ENCODE data around the gene PALM. TPM values are rescaled to one million over a fixed set of nuclear protein-coding genes. Genes with fewer than 3 reads are reported as not detected.

PALM gene
- total RNA-seq, 1 experiment from 2014 or later: 14.4 TPM

DNA sequence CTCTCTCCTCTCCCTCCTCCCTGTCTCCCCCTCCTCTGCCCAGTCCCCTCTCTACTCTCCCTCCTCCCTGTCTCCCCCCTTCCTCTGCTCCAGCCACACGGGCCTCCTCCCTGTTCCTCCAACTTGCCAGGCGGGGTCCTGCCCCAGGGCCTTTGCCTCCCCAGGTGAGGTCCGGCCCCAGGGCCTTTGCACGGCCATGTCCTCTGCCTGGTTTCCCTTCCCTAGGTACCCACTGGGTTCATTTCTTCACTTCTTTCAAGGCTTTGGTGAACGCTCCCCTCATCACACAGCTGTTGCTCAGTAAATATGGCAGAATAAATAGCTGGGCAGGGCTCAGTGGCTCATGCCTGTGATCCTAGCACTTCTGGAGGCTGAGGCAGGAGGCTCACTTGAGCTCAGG, 63.3 kb downstream of the PALM start:
- in situ Hi-C loops (cut with HindIII; ENCODE audit: low pct_unique_long_range_greater_than_20kb, low sequenced_read_pairs): no loop called here
- POLR2A ChIA-PET: no interaction called here

DNA sequence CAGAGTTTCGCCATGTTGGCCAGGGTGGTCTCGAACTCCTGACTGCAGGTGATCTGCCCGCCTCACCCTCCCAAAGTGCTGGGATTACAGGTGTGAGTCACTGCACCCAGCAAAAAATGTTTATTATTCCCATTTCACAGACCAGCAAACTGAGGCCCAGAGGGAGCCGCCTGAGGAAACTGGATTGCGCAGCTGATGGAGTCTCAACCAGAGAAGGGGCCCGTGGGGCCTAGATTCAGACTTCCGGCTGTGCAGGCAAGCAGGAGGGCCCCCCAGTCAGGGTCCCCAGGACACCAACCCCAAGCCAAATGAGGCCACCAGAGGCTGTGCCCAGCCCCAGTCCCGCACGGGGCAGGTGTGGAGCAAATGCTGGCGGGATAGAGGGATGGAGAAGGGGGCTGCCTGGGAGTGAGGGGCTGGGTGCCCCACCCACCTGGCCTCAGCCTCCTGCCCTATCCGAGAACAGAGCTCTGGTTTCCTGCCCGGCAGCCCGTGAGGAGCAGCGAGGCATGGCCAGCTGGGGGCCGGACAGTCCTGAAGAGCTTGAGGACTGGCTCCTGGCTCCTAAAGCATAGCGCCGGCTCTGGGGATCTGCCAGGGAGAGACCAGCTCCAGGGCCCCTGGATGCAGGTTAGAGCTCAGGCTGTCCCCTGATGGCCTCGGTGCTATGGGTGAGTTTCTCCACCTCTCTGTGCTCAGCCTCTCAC, 64.1 kb downstream of the PALM start:
- no TSS peak for BruUV-seq (replicated peaks)
- Histone ChIP-seq H3K36me3 (ENCODE audit: control insufficient read depth, insufficient read depth, low read length) (no peaks in the 10 kb centered on the region), H3K9me3 (ENCODE audit: control insufficient read depth, insufficient read depth, low read depth, low read length) (no peaks in the 10 kb centered on the region), H3K27me3 (ENCODE audit: control insufficient read depth, insufficient read depth, low read length) (no peaks in the 10 kb centered on the region), H3K27ac (ENCODE audit: low read length) (peak overlapping the region; percentile 66; the same call in 1 of the 2 replicates), H3K4me1 (ENCODE audit: control insufficient read depth, insufficient read depth, low read length) (peaks cover 6% of the 10 kb centered on the region), H3K4me3 (ENCODE audit: low read depth in 2 of 2, low read length in 2 of 2) (no peak overlapping the region)
- intact Hi-C loops (cut with micrococcal nuclease; ENCODE audit: unreplicated experiment) (loop anchor here (10.0 kb wide), 1 partner anchor 142 kb away; the partner anchor contains the start of genes KISS1R and R3HDM4), in situ Hi-C loops (cut with HindIII; ENCODE audit: low pct_unique_long_range_greater_than_20kb, low sequenced_read_pairs) (no loop called here)
- DNase-seq (ENCODE audit: low read depth, low spot score) (no peak), ATAC-seq (peak; percentile 78)
- CTCF ChIA-PET: no interaction called here
- no peak for TF ChIP-seq CTCF (IDR thresholded peaks at IDR 0.05)
- POLR2A ChIA-PET: interaction anchor here (1.2 kb wide), 1 partner anchor 26 kb away, joined by 3 read pairs; no protein-coding TSS in a partner anchor

More for the DNA sequence above, 63.3 kb downstream of the PALM start:
- ATAC-seq (no peak), DNase-seq (ENCODE audit: low read depth, low spot score) (no peak)
- CTCF ChIA-PET: no interaction called here
- no peak for TF ChIP-seq TCF7L2 (IDR thresholded peaks at IDR 0.05; ENCODE audit: low read depth, low read length)
- TF ChIP-seq SIN3A (IDR thresholded peaks at IDR 0.05; ENCODE audit: borderline replicate concordance, insufficient read depth, low read depth, low read length): no peak
- TF ChIP-seq, protein P1, sequence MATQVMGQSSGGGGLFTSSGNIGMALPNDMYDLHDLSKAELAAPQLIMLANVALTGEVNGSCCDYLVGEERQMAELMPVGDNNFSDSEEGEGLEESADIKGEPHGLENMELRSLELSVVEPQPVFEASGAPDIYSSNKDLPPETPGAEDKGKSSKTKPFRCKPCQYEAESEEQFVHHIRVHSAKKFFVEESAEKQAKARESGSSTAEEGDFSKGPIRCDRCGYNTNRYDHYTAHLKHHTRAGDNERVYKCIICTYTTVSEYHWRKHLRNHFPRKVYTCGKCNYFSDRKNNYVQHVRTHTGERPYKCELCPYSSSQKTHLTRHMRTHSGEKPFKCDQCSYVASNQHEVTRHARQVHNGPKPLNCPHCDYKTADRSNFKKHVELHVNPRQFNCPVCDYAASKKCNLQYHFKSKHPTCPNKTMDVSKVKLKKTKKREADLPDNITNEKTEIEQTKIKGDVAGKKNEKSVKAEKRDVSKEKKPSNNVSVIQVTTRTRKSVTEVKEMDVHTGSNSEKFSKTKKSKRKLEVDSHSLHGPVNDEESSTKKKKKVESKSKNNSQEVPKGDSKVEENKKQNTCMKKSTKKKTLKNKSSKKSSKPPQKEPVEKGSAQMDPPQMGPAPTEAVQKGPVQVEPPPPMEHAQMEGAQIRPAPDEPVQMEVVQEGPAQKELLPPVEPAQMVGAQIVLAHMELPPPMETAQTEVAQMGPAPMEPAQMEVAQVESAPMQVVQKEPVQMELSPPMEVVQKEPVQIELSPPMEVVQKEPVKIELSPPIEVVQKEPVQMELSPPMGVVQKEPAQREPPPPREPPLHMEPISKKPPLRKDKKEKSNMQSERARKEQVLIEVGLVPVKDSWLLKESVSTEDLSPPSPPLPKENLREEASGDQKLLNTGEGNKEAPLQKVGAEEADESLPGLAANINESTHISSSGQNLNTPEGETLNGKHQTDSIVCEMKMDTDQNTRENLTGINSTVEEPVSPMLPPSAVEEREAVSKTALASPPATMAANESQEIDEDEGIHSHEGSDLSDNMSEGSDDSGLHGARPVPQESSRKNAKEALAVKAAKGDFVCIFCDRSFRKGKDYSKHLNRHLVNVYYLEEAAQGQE (IDR thresholded peaks at IDR 0.05; ENCODE audit: insufficient read depth in 1 of 2, low read depth in 2 of 2, low read length in 1 of 2): no peak
- TF ChIP-seq POLR2AphosphoS5 (IDR thresholded peaks at IDR 0.05; ENCODE audit: low read depth, low read length): no peak
- TF ChIP-seq CTCF (IDR thresholded peaks at IDR 0.05): no peak
- intact Hi-C loops (cut with micrococcal nuclease; ENCODE audit: unreplicated experiment): loop anchor here (10.0 kb wide), 1 partner anchor 143 kb away; the partner anchor contains the start of genes KISS1R and R3HDM4
- Histone ChIP-seq H3K4me1 (ENCODE audit: control insufficient read depth, insufficient read depth, low read length) (peaks cover 6% of the 10 kb centered on the region), H3K27me3 (ENCODE audit: control insufficient read depth, insufficient read depth, low read length) (no peaks in the 10 kb centered on the region), H3K27ac (ENCODE audit: low read length) (no peak overlapping the region; the same call in 1 of the 2 replicates), H3K9me3 (ENCODE audit: control insufficient read depth, insufficient read depth, low read depth, low read length) (no peaks in the 10 kb centered on the region), H3K36me3 (ENCODE audit: control insufficient read depth, insufficient read depth, low read length) (no peaks in the 10 kb centered on the region), H3K4me3 (ENCODE audit: low read depth in 2 of 2, low read length in 2 of 2) (no peak overlapping the region)
- no TSS peak for BruUV-seq (replicated peaks)
